HAP-1 (cell line): ENCODE data around the gene SMG6.

ENCODE experiments used
- DNase-seq, 2 experiments: peaks; one replicate each; pipeline ENCODE4 v3.0.0-alpha.2; 2016 to 2020; ENCODE audit warnings: low spot score in 2 of 2
- H3K27me3 ChIP-seq: fragments of 250-450 bp; sonication (Bioruptor Pico); 2 replicates; pipeline ENCODE4 v1.5.1; 2020; ENCODE audit warnings: low read depth, mild to moderate bottlenecking, moderate library complexity
- H3K36me3 ChIP-seq: fragments of 250-450 bp; sonication (Bioruptor Pico); replicated peaks from 2 replicates; pipeline ENCODE4 v1.5.1; 2020; ENCODE audit warnings: mild to moderate bottlenecking
- H3K4me1 ChIP-seq: fragments of 250-450 bp; sonication (Bioruptor Pico); 2 replicates; pipeline ENCODE4 v1.5.1; 2020; ENCODE audit warnings: mild to moderate bottlenecking
- H3K4me3 ChIP-seq: fragments of 250-450 bp; sonication (Bioruptor Pico); 2 replicates; pipeline ENCODE4 v1.5.1; 2020; ENCODE audit warnings: mild to moderate bottlenecking, moderate library complexity
- H3K9me3 ChIP-seq: fragments of 250-450 bp; sonication (Bioruptor Pico); 2 replicates; pipeline ENCODE4 v1.5.1; 2020; ENCODE audit warnings: mild to moderate bottlenecking, moderate library complexity
- in situ Hi-C: fragments of 300-500 bp; cut with MboI; formaldehyde crosslinking; loops from 3 replicates; pipeline ENCODE4 v1.14.3; 2020; ENCODE audit warnings: low sequenced_read_pairs, inconsistent platforms, mixed read lengths

The SMG6 gene

GRCh38 chr17:2094891-2095535, 208.6 kb downstream of the SMG6 start:
- in situ Hi-C loops, result no loop called here

GRCh38 chr17:2093349-2093748, 210.2 kb downstream of the SMG6 start:
- H3K4me1 ChIP-seq, result no peaks in the 10 kb centered on the region
- no peaks in the 10 kb centered on the region for H3K36me3 ChIP-seq
- DNase-seq, result no peak
- in situ Hi-C loops, result no loop called here
- no peaks in the 10 kb centered on the region for H3K9me3 ChIP-seq
- no peaks in the 10 kb centered on the region for H3K27me3 ChIP-seq
- no peak overlapping the region for H3K4me3 ChIP-seq

More at GRCh38 chr17:2094891-2095535, 208.6 kb downstream of the SMG6 start:
- Histone ChIP-seq H3K9me3 (no peaks in the 10 kb centered on the region), H3K27me3 (no peaks in the 10 kb centered on the region), H3K4me3 (no peak overlapping the region), H3K36me3 (no peaks in the 10 kb centered on the region), H3K4me1 (no peaks in the 10 kb centered on the region)
- DNase-seq, result no peak

GRCh38 chr17:2092253-2092652, 211.3 kb downstream of the SMG6 start:
- Histone ChIP-seq H3K27me3 (no peaks in the 10 kb centered on the region), H3K36me3 (no peaks in the 10 kb centered on the region), H3K9me3 (no peaks in the 10 kb centered on the region), H3K4me3 (no peak overlapping the region), H3K4me1 (no peaks in the 10 kb centered on the region)
- DNase-seq, result no peak
- in situ Hi-C loops, result no loop called here

GRCh38 chr17:2090804-2091534, 212.6 kb downstream of the SMG6 start:
- Histone ChIP-seq H3K4me3 (no peak overlapping the region), H3K36me3 (no peaks in the 10 kb centered on the region), H3K4me1 (no peaks in the 10 kb centered on the region), H3K27me3 (no peaks in the 10 kb centered on the region), H3K9me3 (no peaks in the 10 kb centered on the region)
- DNase-seq, result peak in 1 of 2 experiments; percentile 27
- in situ Hi-C loops, result no loop called here

DNA sequence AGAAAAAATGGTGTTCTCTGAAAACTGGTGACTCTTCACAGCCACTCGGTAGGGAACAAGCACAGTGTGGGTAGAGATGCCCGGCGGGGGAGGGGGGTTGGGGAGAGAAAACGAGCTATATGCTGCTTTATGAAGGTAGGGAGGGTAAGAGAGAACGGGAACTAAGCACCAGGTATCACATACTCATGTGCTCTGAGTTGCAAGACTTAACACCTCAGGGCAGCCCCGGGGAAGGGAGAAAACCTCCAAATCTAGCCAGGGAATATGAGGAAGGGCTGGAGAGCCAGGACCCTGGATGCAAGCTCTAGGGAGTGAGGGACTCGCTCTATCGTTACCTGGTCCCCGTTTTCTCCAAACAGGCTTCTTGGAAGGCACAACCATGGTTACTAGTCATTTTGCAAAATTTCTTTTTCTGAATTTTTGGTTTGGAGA, 213.4 kb downstream of the SMG6 start:
- H3K27me3 ChIP-seq, result no peaks in the 10 kb centered on the region
- H3K4me1 ChIP-seq, result no peaks in the 10 kb centered on the region
- no peaks in the 10 kb centered on the region for H3K9me3 ChIP-seq
- H3K4me3 ChIP-seq, result no peak overlapping the region
- H3K36me3 ChIP-seq, result no peaks in the 10 kb centered on the region
- no peak for DNase-seq
- in situ Hi-C loops, result no loop called here

DNA sequence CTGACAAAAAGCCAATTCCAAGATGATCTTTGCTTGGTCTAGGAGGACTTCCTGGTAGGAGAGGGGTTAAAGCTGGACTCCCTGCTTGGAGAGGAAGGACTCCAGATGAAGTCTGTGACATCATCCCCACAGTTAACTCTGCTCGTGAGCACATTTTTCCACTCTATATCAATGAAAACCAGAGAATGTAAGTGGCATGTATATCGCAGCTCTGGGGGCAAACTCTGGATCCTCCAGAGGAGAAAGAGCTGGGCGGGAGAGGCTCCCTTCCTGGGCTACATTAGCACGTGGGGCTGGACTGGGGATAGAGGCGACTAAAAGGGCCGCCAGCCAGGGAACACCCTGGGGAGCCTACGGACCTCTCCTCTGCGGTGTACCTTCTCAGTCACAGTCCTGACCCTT, 214.6 kb downstream of the SMG6 start:
- H3K4me3 ChIP-seq, result no peak overlapping the region
- no peaks in the 10 kb centered on the region for H3K4me1 ChIP-seq
- in situ Hi-C loops, result no loop called here

DNA sequence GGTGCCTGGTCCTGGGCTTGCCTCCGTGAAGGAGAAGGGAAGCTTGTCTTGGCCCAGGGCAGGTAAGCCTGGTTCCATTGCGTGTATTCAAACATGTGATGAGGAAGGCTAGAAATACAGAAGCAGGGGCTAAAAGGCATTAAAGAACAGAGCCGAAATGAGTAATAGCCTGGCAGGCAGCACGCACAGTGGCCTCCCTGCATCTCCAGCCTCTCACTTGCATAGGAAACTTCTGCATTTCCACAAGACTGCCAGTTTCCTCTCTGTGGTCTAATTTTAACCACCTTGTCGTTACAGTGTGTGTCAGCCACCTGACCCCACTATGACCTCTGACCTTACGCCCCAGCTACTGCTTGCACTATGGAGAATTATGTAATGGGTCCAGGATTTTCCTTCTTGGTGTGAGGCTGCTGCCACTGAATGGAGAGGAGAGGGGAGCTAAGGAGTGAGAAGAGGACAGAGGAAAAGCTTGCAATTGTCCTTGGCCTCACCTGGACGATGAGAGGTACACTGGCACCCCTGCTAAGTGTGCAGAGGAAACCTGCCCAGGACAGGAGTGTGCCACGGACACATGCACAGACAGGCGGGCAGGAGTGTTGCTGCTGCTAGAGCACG, 215.9 kb downstream of the SMG6 start:
- H3K9me3 ChIP-seq, result no peaks in the 10 kb centered on the region
- no peak overlapping the region for H3K4me3 ChIP-seq
- no peaks in the 10 kb centered on the region for H3K36me3 ChIP-seq
- DNase-seq, result no peak
- no peaks in the 10 kb centered on the region for H3K27me3 ChIP-seq
- no peaks in the 10 kb centered on the region for H3K4me1 ChIP-seq
- in situ Hi-C loops, result no loop called here

More for the DNA sequence above, 214.6 kb downstream of the SMG6 start:
- no peaks in the 10 kb centered on the region for H3K36me3 ChIP-seq
- H3K9me3 ChIP-seq, result no peaks in the 10 kb centered on the region
- no peaks in the 10 kb centered on the region for H3K27me3 ChIP-seq
- DNase-seq, result no peak

DNA sequence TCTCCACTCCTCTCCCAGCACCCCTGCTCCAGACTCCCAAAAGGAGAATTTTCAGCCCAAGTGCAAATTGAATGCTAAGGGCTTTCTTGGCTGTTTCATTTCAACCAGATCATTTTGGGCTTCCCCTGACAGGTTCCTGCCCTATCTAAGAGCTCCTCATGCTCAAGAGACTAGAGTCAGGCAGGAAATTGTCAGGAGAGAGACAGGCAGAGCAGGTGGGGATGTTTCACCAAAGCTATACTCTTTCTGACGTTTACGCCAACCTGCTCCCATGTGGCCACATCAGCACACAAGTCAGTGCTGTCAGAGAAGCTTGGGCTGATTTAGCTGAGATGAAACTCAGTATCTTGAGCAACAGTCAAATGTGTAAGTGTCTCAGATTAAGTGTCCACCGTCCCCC, 217.3 kb downstream of the SMG6 start:
- Histone ChIP-seq H3K9me3 (no peaks in the 10 kb centered on the region), H3K27me3 (no peaks in the 10 kb centered on the region), H3K4me3 (no peak overlapping the region), H3K36me3 (no peaks in the 10 kb centered on the region; the same call in 1 of the 2 replicates), H3K4me1 (no peaks in the 10 kb centered on the region)
- in situ Hi-C loops, result no loop called here
- DNase-seq, result no peak

- Histone ChIP-seq H3K4me3 (no peak overlapping the region), H3K27me3 (no peaks in the 10 kb centered on the region), H3K9me3 (no peaks in the 10 kb centered on the region), H3K4me1 (no peaks in the 10 kb centered on the region), H3K36me3 (no peaks in the 10 kb centered on the region; the same call in 1 of the 2 replicates)
- DNase-seq, result no peak
- in situ Hi-C loops, result no loop called here
Measured at GRCh38 chr17:2085648-2085949, 218.0 kb downstream of the SMG6 start.

- no peak for DNase-seq
- Histone ChIP-seq H3K4me3 (no peak overlapping the region), H3K36me3 (no peaks in the 10 kb centered on the region; the same call in 1 of the 2 replicates), H3K4me1 (no peaks in the 10 kb centered on the region), H3K9me3 (no peaks in the 10 kb centered on the region), H3K27me3 (no peaks in the 10 kb centered on the region)
- in situ Hi-C loops, result no loop called here
Measured at GRCh38 chr17:2084766-2085647, 218.6 kb downstream of the SMG6 start.

DNA sequence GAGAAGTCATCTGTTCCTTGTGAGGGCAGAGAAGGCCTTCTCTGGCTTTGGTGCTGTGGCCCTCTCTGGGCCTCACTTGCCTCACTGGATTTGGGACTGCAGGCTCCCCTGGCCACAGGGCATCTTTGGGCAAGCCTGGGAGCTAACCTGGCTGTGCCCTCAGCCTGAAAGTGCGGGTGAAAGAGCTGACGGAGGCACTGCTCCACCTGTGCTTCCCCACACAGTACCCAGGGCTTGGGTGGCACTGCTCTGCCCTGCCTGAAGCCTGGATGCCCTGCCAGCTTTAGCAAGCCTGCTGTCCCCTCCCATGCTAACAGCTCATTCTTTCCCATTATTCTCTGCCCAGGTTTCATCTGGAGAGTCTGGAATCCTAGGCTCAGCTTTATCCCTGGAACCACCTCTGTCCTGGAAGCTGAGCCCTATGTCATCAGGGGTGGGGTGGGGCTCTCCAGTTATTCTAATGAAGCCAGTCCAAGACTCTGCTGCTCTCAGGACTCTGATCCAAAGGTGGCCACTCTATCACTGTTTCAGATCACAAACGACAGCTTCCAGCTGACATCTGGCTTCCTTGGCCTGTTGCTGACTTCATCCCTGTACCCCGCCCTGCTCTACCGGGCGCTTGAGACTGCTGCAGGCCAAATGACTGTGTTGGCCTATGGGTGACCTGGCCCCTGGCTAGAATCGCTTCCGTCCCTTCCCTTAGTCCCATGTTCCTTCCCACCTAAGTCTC, 219.4 kb downstream of the SMG6 start:
- no peak for DNase-seq
- no peaks in the 10 kb centered on the region for H3K27me3 ChIP-seq
- in situ Hi-C loops, result no loop called here
- no peaks in the 10 kb centered on the region; the same call in none of the 2 replicates for H3K36me3 ChIP-seq
- no peaks in the 10 kb centered on the region for H3K9me3 ChIP-seq
- H3K4me3 ChIP-seq, result no peak overlapping the region
- no peaks in the 10 kb centered on the region for H3K4me1 ChIP-seq

DNA sequence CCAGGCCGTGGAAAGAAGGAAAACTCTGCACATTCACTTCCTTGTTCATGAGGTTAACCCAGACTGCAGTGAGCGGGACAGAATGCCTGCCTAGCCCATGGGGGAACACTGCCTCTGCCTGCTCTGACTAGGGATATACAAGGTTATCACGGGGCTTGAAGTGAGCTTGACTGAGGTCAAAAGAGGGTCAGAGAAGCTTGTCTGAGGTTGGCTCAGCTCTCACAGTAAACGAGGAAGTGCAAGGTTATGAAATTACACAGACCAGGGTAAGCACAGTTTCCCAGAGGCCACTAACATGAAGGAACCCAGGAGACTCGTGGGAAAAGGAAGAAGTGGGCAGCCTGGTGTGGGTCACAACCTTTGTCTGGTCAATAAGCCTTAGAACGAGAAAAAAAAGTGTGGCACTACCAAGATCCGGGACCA, 220.0 kb downstream of the SMG6 start:
- in situ Hi-C loops, result no loop called here
- no peak for DNase-seq
- Histone ChIP-seq H3K9me3 (no peaks in the 10 kb centered on the region), H3K4me1 (no peaks in the 10 kb centered on the region), H3K27me3 (no peaks in the 10 kb centered on the region), H3K36me3 (no peaks in the 10 kb centered on the region; the same call in none of the 2 replicates), H3K4me3 (no peak overlapping the region)
